WERI-Rb-1 (cell line): ENCODE data around the gene TMEM229B.
"Not testable (repeated sequence)": the region's sequence is repeated elsewhere in the genome, so short reads cannot be mapped to it uniquely, and the experiment has no call there.

Experiments used
- DNase-seq: peaks from one replicate; pipeline ENCODE4 v3.0.0-alpha.2; 2020
- H3K27ac ChIP-seq: fragments of 250-450 bp; sonication (Bioruptor Pico); 2 replicates; pipeline ENCODE4 v1.5.1; 2020; ENCODE audit warnings: mild to moderate bottlenecking, moderate library complexity
- H3K27me3 ChIP-seq: fragments of 250-450 bp; sonication (Bioruptor Pico); 2 replicates; pipeline ENCODE4 v1.5.1; 2021; ENCODE audit warnings: mild to moderate bottlenecking, low read depth, moderate library complexity; ENCODE audit not compliant: insufficient read depth, severe bottlenecking
- H3K36me3 ChIP-seq: fragments of 250-450 bp; sonication (Bioruptor Pico); 2 replicates; pipeline ENCODE4 v1.5.1; 2020; ENCODE audit warnings: mild to moderate bottlenecking, moderate library complexity
- H3K4me3 ChIP-seq: 2 replicates; pipeline ENCODE4 v1.5.1; 2011; ENCODE audit warnings: low read depth, mild to moderate bottlenecking, control low read depth, low read length
- H3K9me3 ChIP-seq: fragments of 250-450 bp; sonication (Bioruptor Pico); 2 replicates; pipeline ENCODE4 v1.5.1; 2021; ENCODE audit warnings: mild to moderate bottlenecking, moderate library complexity; ENCODE audit not compliant: severe bottlenecking
- TF ChIP-seq, protein P1 (sequence below): IDR thresholded peaks from 2 replicates; pipeline ENCODE4 v1.5.1; 2011; ENCODE audit warnings: low read depth, mild to moderate bottlenecking, control low read depth, inconsistent platforms, low read length

Gene TMEM229B

DNA sequence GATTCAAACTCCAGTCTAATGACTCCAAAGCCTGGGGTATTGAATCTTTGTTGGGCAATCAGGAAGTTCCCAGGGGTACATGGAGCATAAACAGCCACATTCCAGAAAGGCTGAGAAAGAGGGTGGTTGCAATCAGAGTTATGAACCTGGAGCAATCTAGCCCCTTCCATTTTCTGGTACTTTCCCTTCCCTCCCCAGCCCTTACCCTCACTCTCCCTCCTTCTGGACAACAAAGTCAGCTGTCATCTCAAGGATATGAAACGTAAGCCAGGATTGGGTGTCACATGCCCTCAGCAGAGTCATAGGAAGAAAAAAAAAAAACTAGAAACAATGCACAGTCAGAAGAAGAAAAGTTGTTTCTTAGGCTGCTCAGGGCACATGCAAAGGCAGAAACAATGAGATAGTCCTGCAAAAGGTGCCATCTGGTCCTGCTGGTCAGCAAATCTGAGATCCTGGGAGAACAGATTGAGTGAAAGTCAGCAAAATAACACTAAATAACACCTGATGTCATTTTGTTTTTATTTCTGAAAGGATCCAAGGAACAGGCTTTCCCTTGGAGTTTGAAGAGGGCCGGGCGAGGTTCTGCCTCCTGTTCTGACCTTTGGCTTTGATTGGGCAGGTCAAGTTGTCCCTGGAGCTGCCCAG lies 27.1 kb downstream of the TMEM229B start:
- peaks cover 2% of the 10 kb centered on the region for H3K9me3 ChIP-seq
- no peaks in the 10 kb centered on the region for H3K36me3 ChIP-seq
- H3K4me3 ChIP-seq = no peak overlapping the region
- no peak for DNase-seq
- no peak overlapping the region for H3K27ac ChIP-seq
- TF ChIP-seq, protein P1, sequence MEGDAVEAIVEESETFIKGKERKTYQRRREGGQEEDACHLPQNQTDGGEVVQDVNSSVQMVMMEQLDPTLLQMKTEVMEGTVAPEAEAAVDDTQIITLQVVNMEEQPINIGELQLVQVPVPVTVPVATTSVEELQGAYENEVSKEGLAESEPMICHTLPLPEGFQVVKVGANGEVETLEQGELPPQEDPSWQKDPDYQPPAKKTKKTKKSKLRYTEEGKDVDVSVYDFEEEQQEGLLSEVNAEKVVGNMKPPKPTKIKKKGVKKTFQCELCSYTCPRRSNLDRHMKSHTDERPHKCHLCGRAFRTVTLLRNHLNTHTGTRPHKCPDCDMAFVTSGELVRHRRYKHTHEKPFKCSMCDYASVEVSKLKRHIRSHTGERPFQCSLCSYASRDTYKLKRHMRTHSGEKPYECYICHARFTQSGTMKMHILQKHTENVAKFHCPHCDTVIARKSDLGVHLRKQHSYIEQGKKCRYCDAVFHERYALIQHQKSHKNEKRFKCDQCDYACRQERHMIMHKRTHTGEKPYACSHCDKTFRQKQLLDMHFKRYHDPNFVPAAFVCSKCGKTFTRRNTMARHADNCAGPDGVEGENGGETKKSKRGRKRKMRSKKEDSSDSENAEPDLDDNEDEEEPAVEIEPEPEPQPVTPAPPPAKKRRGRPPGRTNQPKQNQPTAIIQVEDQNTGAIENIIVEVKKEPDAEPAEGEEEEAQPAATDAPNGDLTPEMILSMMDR = no peak
- no peaks in the 10 kb centered on the region for H3K27me3 ChIP-seq

DNA sequence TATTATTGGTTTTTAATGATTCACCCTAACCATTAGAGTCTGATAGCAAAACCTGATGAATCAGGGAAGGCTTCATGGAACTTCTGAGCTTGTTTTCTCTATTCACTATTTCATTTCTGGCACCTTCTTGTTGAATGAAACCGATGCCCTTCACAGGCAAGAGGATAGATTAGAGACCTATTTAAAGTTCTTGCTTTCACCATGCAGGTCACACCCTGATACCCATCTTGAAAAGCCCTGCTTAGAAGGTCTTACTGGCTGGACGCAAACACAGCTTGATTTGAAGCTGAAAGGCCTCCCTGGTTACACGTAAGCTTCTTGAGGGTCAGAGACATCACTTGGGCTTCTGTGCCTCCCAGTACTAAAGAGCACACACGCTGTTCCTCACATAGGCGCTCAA lies 29.2 kb downstream of the TMEM229B start:
- no peak overlapping the region for H3K27ac ChIP-seq
- peaks cover 2% of the 10 kb centered on the region for H3K9me3 ChIP-seq
- H3K36me3 ChIP-seq = no peaks in the 10 kb centered on the region
- no peaks in the 10 kb centered on the region for H3K27me3 ChIP-seq
- no peak for DNase-seq
- TF ChIP-seq, protein P1 = no peak
- H3K4me3 ChIP-seq = no peak overlapping the region

DNA sequence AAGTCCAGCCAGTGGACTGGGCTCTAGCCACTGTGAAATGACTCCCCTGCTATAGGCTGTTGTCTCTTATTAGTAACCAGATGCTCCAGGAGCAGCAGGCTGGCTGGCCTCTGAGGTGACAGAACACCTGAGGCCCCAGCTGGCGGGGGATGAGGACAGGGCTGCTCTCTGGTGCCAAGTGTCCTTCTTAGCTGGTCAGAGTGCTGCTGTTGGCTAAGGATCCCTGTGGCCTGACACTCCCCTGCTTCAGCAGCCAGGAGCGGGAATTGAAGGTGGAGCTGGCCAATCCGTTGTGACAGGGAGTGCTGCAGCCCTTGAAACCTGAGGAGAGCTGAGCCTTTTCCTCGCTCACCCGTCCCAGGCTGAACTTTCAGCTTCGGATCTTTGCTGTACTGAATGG lies 30.7 kb downstream of the TMEM229B start:
- DNase-seq = peak; percentile 78
- Histone ChIP-seq H3K27ac (peak overlapping the region; percentile 44; the same call in 1 of the 2 replicates), H3K4me3 (no peak overlapping the region), H3K36me3 (no peaks in the 10 kb centered on the region), H3K9me3 (peaks cover 2% of the 10 kb centered on the region), H3K27me3 (no peaks in the 10 kb centered on the region)
- TF ChIP-seq, protein P1 = no peak

DNA sequence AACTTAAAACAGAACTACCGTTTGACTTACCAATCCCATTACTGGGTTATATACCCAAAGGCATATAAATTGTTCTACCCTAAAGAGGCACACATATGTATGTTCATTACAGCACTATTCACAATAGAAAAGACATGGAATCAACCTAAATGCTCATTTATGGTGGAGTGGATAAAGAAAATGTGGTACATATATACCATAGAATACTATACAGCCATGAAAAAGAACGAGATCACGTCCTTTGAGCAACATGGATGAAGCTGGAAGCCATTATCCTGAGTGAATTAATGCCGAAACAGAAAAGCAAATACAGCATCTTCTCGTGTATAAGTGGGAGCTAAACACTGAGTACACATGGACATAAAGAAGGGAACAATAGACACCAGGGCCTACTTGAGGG lies 31.8 kb downstream of the TMEM229B start:
- H3K27ac ChIP-seq = no peak overlapping the region
- H3K4me3 ChIP-seq = no peak overlapping the region
- TF ChIP-seq, protein P1 = no peak
- DNase-seq = no peak
- H3K9me3 ChIP-seq = peaks cover 2% of the 10 kb centered on the region
- H3K27me3 ChIP-seq = no peaks in the 10 kb centered on the region
- H3K36me3 ChIP-seq = no peaks in the 10 kb centered on the region

DNA sequence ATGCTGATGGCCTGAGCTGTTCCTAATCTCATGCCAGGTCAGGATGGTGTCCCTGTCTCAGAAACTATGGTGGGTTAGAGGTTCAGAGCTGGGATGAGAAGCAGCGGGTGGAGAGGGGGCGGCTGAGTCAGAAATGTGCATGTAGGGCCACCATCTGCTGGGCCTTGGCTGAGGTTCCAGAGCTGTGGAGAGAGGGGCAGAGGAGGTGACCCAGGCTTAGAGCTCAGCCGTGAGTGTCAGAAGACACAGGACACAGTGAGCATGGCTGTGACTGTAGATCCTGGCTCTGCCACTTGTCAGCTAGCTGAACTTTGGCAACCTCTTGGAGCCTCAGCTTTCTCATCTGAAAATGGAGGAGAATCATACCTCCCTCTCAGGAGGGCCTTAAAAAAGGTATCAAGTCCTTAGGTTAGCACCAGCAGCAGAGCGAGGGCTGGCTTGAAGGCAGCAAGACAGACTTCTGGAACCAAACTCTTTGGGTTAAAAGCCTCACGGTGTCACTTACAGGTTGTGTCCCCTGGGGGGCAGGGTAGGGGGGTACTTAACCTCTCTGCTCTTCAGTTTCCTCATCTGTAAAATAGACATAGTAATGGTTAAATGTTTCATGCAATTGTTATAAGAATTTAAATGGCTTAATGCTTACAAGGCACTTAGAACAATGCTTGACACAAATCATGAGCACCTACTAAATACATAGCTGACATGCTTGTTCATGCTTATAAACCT lies 34.8 kb downstream of the TMEM229B start:
- no peak overlapping the region for H3K4me3 ChIP-seq
- peaks cover 9% of the 10 kb centered on the region for H3K9me3 ChIP-seq
- H3K36me3 ChIP-seq = no peaks in the 10 kb centered on the region
- TF ChIP-seq, protein P1 = no peak
- H3K27me3 ChIP-seq = no peaks in the 10 kb centered on the region
- no peak overlapping the region for H3K27ac ChIP-seq
- no peak for DNase-seq

DNA sequence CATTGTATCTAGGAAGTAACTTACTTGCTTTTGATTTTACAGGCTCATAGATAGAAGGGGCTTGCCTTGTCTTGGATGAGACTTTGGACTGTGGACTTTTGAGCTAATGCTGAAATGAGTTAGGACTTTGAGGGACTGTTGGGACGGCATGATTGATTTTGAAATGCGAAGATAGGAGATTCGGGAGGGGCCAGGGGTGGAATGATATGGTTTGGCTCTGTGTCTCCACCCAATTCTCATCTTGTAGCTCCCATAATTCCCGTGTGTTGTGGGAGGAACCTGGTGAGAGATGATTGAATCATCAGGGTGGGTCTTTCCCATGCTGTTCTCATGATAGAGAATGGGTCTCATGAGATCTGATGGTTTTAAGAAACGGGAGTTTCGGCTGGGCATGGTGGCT lies 36.9 kb downstream of the TMEM229B start:
- not testable (repeated sequence) for H3K4me3 ChIP-seq, H3K36me3 ChIP-seq, H3K9me3 ChIP-seq, H3K27ac ChIP-seq, H3K27me3 ChIP-seq, DNase-seq
